ENCODE data around the gene ALK. TPM values are rescaled to one million over a fixed set of nuclear protein-coding genes. Genes with fewer than 3 reads are reported as not detected.

Gene ALK
- total RNA-seq, 1 experiment from 2014 or later, result not detected

DNA sequence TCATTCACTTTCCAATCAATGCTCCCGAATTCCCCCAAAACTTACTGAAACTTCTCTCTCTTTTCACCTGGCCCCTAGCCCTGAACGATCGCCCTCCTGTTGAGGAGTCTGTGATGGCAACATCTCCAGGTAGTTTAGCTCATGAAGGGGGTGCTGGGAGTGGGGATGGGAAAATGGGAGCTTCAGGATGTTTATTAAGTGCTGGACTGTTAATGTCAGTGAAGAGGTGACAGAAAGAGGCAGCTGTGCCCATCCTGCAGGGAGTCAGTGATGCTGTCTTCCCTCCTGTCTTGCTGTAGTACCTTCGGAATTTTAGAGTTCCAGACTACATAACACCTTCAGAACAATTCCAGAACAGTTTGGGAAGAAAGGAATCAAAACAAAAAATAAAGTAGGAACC lies 308.8 kb downstream of the ALK start:
- DNase-seq, result no peak
- Histone ChIP-seq H3K9me3 (no peaks in the 10 kb centered on the region), H3K27me3 (no peaks in the 10 kb centered on the region), H3K36me3 (no peaks in the 10 kb centered on the region), H3K4me3 (no peak overlapping the region)

DNA sequence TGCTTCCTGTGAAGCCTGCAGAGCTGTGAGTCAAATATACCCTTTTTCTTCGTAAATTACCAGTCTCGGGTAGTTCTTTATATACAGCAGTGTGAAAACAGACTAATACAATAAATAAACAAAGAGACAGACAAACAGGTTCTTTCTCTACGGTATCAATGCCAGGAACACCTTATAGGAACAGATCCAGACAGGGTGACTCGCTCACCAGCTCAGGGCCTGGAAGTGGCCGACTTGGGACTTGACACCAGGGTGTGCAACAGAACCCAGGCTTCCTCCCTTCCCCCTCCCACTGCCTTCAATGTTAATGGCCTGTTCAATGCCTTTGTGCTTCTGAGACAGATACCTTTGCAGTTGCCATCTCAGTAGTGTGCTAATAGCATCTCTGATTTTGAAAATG lies 309.5 kb downstream of the ALK start:
- Histone ChIP-seq H3K4me3 (no peak overlapping the region), H3K27me3 (no peaks in the 10 kb centered on the region), H3K36me3 (no peaks in the 10 kb centered on the region), H3K9me3 (no peaks in the 10 kb centered on the region)
- DNase-seq, result no peak

DNA sequence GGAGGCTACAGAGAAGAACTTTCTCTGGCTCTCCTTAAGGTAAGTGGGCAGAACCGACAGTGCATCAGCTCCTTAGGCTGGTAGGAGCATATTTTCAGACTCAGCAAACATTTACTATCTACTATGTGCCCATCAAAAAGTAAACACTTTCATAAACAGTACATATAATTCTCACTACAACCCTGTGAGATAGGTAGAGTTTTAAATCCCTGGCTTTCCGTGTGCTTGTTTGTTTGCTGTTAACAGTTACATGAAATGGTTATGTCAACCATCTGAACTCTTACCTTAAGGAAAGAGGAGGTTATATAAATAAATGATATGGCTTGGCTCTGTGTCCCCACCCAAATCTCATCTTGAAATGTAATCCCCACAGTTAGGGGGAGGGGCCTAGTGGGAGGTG lies 310.1 kb downstream of the ALK start:
- no peaks in the 10 kb centered on the region for H3K36me3 ChIP-seq
- DNase-seq, result no peak
- H3K4me3 ChIP-seq, result no peak overlapping the region
- H3K9me3 ChIP-seq, result no peaks in the 10 kb centered on the region
- no peaks in the 10 kb centered on the region for H3K27me3 ChIP-seq

DNA sequence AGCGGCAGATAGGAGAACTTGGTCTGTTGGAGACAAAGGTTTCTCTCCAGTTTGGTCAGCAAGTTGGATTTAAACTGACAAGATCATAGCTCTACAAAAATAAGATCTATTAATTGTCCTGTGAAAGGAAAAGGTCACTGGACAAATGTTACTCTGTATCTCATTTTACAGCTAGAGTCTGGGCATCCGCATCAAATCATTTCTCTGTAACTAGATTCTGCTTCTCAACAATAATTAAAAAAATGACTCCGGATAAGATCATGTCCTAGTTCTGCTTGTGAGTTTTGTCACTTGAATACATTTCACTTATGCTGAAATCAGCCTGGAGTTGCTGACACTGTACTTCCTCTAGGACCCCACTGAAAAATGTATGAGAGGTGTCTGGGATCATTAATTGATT lies 310.8 kb downstream of the ALK start:
- DNase-seq, result no peak

DNA sequence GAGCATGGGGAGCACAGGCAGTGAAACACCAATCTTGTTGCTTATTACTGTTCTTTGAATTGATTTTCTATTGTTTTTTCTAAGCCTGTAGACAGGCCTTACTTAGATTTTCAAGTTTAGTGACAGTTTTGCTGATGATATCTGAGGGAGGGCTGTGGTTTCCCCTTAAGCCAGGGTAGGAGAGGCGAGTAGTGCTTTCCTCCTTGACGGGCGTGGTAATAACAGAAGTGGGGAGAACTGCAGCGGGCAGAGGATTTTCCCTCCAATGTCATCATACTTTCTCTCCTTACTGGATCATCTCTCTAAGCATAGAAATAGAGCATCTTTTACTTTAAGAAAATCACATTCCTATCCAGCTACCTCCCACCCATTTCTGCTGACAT lies 314.4 kb downstream of the ALK start:
- no peaks in the 10 kb centered on the region for H3K27me3 ChIP-seq
- H3K36me3 ChIP-seq, result no peaks in the 10 kb centered on the region
- no peak for DNase-seq
- H3K9me3 ChIP-seq, result no peaks in the 10 kb centered on the region
- H3K4me3 ChIP-seq, result no peak overlapping the region

More for the DNA sequence above, 310.8 kb downstream of the ALK start:
- no peaks in the 10 kb centered on the region for H3K9me3 ChIP-seq
- H3K36me3 ChIP-seq, result no peaks in the 10 kb centered on the region
- H3K27me3 ChIP-seq, result no peaks in the 10 kb centered on the region
- no peak overlapping the region for H3K4me3 ChIP-seq

DNA sequence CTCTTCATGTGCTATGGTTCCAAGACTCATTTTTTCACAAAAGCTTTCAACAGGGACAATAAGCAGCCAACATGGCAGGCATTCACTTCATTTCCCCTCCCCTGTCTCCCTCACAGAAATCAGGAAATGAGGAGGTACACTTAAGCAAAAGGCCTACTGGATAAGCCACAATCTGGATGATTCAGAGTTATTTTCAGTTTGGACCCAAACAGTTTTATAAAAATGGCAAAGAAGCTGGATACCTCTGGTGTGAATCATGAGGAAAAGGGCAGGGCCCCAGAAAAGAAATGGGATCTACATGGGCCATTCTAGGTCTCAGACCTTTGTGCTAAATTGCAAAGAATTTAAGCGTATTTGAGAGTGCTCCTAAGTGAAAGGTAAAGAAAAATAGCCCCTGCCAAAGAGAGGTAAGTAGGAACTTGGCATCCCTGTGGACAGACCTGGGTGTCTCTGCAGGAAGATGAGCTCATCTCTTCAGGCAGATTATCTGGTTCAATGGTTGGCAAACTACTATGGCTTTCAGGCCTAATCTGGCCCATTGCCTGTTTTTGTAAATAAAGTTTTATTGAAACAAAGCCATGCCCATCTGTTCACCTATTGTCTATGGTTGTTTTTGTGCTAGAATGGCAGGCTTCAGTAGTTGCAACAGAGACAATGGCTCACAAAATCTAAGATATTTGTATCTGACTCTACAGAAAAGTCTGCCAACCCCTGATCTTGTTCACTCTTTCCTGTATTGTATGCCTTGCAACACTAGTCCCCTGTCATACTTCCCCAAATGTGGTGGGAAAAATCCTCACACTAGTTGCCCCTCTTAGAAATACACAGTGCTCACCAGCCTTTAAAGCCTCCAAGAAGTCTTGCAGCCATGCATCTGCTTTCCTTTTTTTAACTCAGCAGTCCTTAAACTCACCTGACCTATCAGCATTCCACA lies 315.0 kb downstream of the ALK start:
- no peaks in the 10 kb centered on the region for H3K9me3 ChIP-seq
- H3K4me3 ChIP-seq, result no peak overlapping the region
- H3K27me3 ChIP-seq, result no peaks in the 10 kb centered on the region
- DNase-seq, result peak; percentile 60
- no peaks in the 10 kb centered on the region for H3K36me3 ChIP-seq

DNA sequence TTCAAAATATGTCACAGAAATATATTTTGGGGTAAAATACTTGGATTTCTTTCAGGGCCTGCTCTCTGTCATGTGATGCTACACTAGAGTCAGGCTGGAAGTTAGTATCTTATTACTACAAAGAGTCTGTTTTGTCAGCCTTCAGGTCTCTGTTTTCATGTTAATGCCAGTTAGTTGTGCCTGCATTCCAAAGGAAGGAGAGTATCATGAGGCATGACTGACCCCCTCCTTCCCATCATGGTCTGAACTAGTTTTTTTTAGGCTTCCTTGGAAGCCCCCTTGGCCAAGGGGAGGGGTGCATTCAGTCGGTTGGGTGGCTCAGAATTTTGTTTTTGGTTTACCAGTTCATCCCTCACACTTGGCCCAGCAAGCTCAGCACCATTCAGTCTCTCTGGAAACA lies 318.0 kb downstream of the ALK start:
- Histone ChIP-seq H3K27me3 (no peaks in the 10 kb centered on the region), H3K4me3 (no peak overlapping the region), H3K9me3 (peaks cover 7% of the 10 kb centered on the region; the same call in 1 of the 2 replicates), H3K36me3 (no peaks in the 10 kb centered on the region)
- DNase-seq, result no peak

DNA sequence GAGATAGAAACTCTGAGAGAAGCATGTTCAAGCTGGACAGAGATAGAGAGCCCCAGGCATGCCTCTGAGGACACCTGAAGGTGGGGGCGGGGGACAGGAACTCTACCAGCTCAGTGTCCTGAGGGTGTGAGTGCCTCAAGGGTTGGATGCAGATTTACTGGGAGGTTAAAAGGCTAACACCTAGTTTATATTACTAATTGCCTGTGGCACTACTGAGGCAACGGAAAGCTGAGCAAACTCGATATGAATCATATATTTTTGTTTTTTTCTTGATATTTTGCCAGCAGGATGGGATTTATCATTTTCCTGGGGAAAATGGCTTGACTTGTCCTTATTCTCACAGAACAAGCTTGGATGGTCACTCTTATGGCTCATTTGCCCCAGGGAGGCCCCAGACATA lies 319.5 kb downstream of the ALK start:
- Histone ChIP-seq H3K27me3 (no peaks in the 10 kb centered on the region), H3K4me3 (no peak overlapping the region), H3K36me3 (no peaks in the 10 kb centered on the region), H3K9me3 (peaks cover 7% of the 10 kb centered on the region; the same call in 1 of the 2 replicates)
- no peak for DNase-seq

DNA sequence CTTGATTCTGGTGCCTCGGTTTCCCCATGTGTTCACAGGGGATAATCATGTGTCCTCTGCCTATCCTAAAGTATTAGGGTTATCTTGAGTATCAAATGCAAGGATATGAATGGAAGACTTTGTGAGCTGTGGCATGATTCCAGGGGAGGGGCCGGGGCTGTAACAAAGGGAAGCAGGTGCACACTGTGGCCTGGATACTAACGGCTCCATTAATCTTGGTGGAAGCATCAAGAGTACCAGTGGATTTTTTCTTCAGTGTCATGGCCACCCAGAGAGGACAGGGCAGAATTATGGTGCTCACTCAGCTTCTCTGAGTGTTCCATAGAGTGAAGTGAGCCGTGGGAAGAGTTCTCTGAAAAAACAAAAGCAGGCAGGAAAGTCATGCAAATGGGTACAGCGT lies 320.1 kb downstream of the ALK start:
- no peak overlapping the region for H3K4me3 ChIP-seq
- no peak for DNase-seq
- peaks cover 7% of the 10 kb centered on the region; the same call in 1 of the 2 replicates for H3K9me3 ChIP-seq
- no peaks in the 10 kb centered on the region for H3K27me3 ChIP-seq
- H3K36me3 ChIP-seq, result no peaks in the 10 kb centered on the region

DNA sequence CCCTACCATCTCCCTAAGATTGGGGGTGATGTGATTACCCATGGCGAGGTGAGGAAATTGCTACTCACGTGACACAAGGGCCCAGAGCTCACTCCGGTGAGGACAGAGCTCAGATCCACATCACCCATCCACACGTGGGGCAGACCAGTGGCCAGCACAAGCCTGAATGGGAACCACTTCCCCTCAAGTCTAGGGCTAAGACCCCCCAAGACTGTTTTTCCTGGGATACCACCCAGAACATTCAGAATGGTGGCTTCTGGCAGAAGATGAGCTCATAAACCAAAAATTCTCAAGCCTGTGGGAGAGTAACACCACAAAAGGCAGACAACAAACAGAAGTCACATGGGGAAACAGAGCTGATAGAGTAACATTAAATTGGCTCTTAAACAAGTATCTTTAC lies 321.4 kb downstream of the ALK start:
- Histone ChIP-seq H3K9me3 (peaks cover 7% of the 10 kb centered on the region; the same call in 1 of the 2 replicates), H3K27me3 (no peaks in the 10 kb centered on the region), H3K4me3 (no peak overlapping the region), H3K36me3 (no peaks in the 10 kb centered on the region)
- no peak for DNase-seq

DNA sequence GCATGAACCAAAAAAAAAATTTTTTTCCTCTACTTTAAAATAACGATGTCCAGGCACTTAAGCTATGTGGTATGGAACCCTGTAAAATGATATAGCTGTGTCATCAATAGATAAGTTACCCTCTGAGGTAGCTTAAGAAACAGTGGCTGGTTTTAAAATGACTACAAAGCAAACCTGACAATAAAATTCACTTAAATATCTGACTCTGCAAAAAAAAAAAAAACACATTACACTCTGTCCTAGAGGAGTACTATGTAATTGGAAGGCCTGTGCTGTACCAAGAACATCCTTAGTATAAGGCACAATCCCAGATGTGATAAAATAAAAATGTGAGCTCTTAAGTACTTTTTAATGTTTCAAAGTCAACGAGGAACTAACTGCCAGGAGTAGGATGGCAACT lies 322.4 kb downstream of the ALK start:
- no peak overlapping the region for H3K4me3 ChIP-seq
- no peak for DNase-seq
- H3K36me3 ChIP-seq, result no peaks in the 10 kb centered on the region
- H3K27me3 ChIP-seq, result no peaks in the 10 kb centered on the region
- peaks cover 7% of the 10 kb centered on the region; the same call in 1 of the 2 replicates for H3K9me3 ChIP-seq

DNA sequence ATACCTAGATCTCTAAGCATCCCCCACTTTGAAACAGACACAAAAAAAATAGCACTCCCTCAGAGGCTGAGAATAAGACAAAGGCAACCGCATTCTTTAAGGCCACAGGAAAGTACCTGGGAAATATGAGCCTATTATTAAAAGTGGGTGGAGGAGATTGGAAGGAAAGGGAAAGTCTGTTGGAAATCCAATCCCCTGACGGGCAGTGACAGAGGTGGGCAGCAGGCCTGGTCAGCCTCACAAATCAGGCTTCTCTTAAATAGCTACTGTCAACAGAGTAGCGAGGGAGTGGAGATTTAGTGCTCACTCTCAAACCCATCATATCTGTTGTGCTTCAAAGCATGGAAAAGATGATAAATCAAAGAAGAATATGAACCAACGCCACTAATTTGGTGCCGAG lies 324.4 kb downstream of the ALK start:
- H3K36me3 ChIP-seq, result no peaks in the 10 kb centered on the region
- H3K4me3 ChIP-seq, result no peak overlapping the region
- no peaks in the 10 kb centered on the region for H3K27me3 ChIP-seq
- DNase-seq, result no peak
- H3K9me3 ChIP-seq, result peaks cover 7% of the 10 kb centered on the region; the same call in 1 of the 2 replicates

DNA sequence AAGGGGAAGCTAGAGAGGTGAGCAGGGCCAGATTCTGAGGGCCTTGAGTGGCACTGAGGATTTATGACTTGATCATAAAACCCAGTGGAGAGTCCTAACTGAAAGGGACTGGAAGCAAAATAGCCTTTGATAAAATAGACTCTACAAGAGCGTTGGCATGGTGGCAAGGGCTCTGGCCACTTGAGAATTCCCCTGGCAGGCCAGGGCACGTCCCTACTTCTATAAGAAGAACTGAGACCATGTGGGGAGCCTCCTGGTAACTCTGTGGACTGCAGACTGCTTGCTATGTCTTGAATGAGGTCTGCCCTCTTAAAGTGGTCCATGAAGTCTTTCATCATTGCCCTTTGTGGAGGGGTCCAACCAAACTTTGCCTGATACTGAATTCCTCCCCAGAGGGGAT lies 324.8 kb downstream of the ALK start:
- no peaks in the 10 kb centered on the region for H3K27me3 ChIP-seq
- H3K9me3 ChIP-seq, result peaks cover 7% of the 10 kb centered on the region; the same call in 1 of the 2 replicates
- H3K36me3 ChIP-seq, result no peaks in the 10 kb centered on the region
- no peak overlapping the region for H3K4me3 ChIP-seq
- no peak for DNase-seq

DNA sequence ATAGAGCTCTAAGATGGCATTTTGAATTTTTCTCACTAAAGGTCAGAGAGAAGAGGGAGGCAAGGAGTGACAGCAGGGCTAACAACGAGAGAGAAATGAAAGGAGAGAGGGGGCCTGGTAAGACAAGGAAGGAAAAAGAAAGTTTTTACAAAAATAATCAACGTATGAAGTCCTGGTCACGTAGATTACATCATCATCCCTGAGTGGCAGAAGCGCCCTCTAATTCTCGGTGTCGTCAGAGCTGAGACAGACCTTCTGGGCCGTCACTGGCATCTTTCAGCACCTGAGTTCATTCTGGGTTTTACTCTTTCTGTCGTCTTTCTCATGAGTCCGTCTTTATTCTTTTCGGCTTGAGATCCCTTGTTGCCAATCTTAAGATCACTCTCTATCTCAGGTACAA lies 329.8 kb downstream of the ALK start:
- Histone ChIP-seq H3K36me3 (no peaks in the 10 kb centered on the region), H3K4me3 (no peak overlapping the region), H3K9me3 (no peaks in the 10 kb centered on the region), H3K27me3 (no peaks in the 10 kb centered on the region)
- no peak for DNase-seq

DNA sequence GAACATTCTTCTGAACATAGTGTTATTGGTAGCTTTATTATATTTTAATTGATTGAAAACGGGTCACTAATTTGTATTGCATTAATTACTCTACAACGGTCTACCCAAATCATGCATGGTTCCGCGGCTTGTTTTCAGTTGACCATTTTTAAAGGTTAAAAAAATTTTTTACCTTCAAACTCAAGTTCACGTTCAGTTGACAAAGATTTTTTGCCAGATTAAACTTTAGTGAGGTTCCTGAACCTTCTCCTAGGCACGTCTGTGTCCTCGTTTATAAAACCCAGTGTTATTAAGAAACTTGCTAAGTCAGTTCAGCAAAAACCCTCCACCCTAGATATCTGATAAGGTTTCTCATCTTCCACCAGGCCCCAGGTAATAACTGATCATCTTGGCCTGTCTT lies 331.2 kb downstream of the ALK start:
- no peak for DNase-seq
- no peaks in the 10 kb centered on the region for H3K27me3 ChIP-seq
- H3K4me3 ChIP-seq, result no peak overlapping the region
- no peaks in the 10 kb centered on the region for H3K9me3 ChIP-seq
- no peaks in the 10 kb centered on the region for H3K36me3 ChIP-seq

DNA sequence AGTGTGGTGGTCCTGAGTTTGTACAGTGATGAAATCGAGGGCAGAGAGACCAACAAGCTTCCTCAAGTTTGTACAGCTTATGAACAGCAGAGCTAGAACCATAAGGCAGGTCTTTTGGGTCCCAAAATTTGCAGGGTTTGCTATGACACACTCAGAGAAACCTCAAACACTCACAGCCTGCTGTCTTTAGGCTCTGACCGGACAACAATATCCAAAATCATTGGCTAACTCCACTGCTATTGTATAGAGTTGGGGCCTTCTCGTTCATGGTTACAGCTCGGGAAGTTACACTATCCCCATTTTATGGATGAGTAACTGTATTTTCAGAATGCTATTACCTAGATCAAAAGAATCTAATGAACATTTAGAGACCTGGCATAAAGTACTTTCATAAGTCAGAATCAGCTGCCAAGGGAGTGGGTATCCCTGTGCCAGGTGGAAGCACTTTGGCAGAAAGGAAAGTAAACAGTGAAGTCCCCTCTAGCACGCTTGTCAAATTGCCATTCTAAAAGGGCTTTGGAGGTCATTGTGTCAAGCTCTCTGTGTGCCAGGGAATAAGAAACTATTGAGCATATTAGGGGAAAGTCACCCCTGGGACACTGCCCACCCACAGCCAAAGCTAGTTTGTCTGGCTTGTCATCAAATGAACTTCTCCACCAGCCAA lies 331.8 kb downstream of the ALK start:
- Histone ChIP-seq H3K27me3 (no peaks in the 10 kb centered on the region), H3K4me3 (no peak overlapping the region), H3K36me3 (no peaks in the 10 kb centered on the region), H3K9me3 (no peaks in the 10 kb centered on the region)
- no peak for DNase-seq

DNA sequence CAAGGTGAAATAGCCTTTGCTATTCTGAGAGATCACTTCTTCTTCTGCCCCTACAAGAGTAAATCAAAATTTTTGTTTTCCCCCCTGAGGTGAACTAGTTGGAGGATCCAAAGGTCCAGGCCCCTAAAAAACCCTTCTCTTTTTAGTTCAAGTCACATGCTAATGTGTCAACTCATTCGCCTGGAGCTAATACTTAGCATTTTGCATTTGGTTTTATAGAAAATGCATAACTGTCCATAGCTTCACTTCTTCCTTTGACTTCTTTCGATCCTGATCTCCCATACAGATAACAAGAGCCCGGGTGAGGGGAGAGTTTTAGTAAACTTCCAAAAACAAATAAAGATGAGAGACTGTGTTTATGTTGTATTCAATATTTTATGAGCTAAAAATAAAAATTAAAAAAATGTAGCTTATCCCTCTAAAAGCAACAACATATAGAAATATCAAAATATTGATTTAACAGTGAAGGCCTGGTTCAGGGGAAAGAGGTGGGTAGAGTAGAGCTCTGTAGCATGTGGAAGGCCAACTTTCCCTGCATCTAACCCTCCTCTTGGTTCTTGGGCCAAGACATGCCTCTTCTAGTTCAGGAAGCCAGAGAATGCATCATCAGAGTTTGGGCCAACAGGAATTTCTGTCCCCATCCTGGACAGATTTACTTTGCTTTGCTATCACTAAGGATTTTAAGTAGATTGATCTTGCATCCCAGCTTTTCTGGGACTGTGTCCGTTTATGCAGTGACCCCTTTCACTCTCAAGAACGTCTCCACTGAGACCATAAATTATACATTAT lies 333.8 kb downstream of the ALK start:
- Histone ChIP-seq H3K36me3 (no peaks in the 10 kb centered on the region), H3K9me3 (no peaks in the 10 kb centered on the region), H3K27me3 (no peaks in the 10 kb centered on the region), H3K4me3 (no peak overlapping the region)
- peak; percentile 24 for DNase-seq

Measured in MG63 (cell line).